Endodermal cell (in vitro differentiated cells): ENCODE results near the gene UMODL1. TPM values are rescaled to one million over a fixed set of nuclear protein-coding genes. Genes with fewer than 3 reads are reported as not detected.

Source experiments
- DNase-seq: peaks from one replicate; pipeline ENCODE4 v3.0.0-alpha.2; 2017
- H3K27ac ChIP-seq: 2 replicates; pipeline ENCODE4 v1.5.1; 2013; ENCODE audit warnings: mild to moderate bottlenecking, low read depth, low read length, moderate library complexity
- H3K27me3 ChIP-seq: 2 replicates; pipeline ENCODE4 v1.6.1; 2013; ENCODE audit warnings: mild to moderate bottlenecking, low read length, moderate library complexity; ENCODE audit not compliant: insufficient read depth, control insufficient read depth, poor library complexity, severe bottlenecking
- H3K36me3 ChIP-seq: 2 replicates; pipeline ENCODE4 v1.7.0; 2013; ENCODE audit warnings: mild to moderate bottlenecking, low read length, moderate library complexity; ENCODE audit not compliant: control insufficient read depth, insufficient read depth
- H3K4me1 ChIP-seq: one replicate; pipeline ENCODE4 v1.7.0; 2013; ENCODE audit warnings: low read length; ENCODE audit not compliant: control insufficient read depth, insufficient read depth
- H3K4me3 ChIP-seq: 2 replicates; pipeline ENCODE4 v1.5.1; 2013; ENCODE audit warnings: mild to moderate bottlenecking, low read length, moderate library complexity
- H3K9ac ChIP-seq: 2 replicates; pipeline ENCODE4 v1.6.1; 2013; ENCODE audit warnings: mild to moderate bottlenecking, low read length, moderate library complexity; ENCODE audit not compliant: poor library complexity, severe bottlenecking; ENCODE audit errors: extremely low read depth
- H3K9me3 ChIP-seq: 2 replicates; pipeline ENCODE4 v1.6.1; 2013; ENCODE audit warnings: mild to moderate bottlenecking, low read length, moderate library complexity; ENCODE audit not compliant: control insufficient read depth
- H3K27ac Mint-ChIP-seq: 2 replicates; pipeline ENCODE4 v1.8.0; 2020; ENCODE audit warnings: mixed read lengths
- H3K27me3 Mint-ChIP-seq: 2 replicates; pipeline ENCODE4 v1.8.0; 2021; ENCODE audit warnings: mild to moderate bottlenecking, mixed read lengths; ENCODE audit not compliant: insufficient read depth
- H3K36me3 Mint-ChIP-seq: 2 replicates; pipeline ENCODE4 v1.8.0; 2020; ENCODE audit warnings: low read depth, mixed read lengths
- H3K4me1 Mint-ChIP-seq: 2 replicates; pipeline ENCODE4 v1.8.0; 2020; ENCODE audit warnings: mixed read lengths
- H3K4me3 Mint-ChIP-seq: 2 replicates; pipeline ENCODE4 v1.8.0; 2020; ENCODE audit warnings: mild to moderate bottlenecking, moderate library complexity, mixed read lengths
- H3K9me3 Mint-ChIP-seq: 2 replicates; pipeline ENCODE4 v1.8.0; 2020; ENCODE audit warnings: mild to moderate bottlenecking, mixed read lengths
- CTCF ChIP-seq: fragments of 200-600 bp; sonication (generic); conservative IDR thresholded peaks from 2 replicates; pipeline ENCODE4 v1.5.0; 2021; ENCODE audit warnings: antibody characterized with exemption, mild to moderate bottlenecking
- WGBS, 2 experiments: methylation state at CpG; one replicate each; pipeline versions ENCODE4 v1.1.5 to v1.1.7; 2013; ENCODE audit warnings: missing lambda C conversion rate in 2 of 2, mixed read lengths in 1 of 2; ENCODE audit not compliant: insufficient coverage in 1 of 2, insufficient read length in 1 of 2; 5-methylcytosine and 5-hydroxymethylcytosine counted together
- total RNA-seq, 2 donors: library from RNA; stranded (reverse); fragmentation: NEBNext Ultra II Directional in 1 of 2; extraction: Animal tissue kit (Norgen Biotek cat#: 25700) in 1 of 2; gene quantifications; 2 replicates in 1 of 2; 3 replicates in 1 of 2; pipeline ENCODE4 v1.2.1, GENCODE V29; 2021

Gene UMODL1
- total RNA-seq, 2 donors from 2014 or later: 0.24 to 0.49 TPM

- H3K27me3 Mint-ChIP-seq: peaks cover 5% of the 10 kb centered on the region
- H3K4me3 ChIP-seq: no peak overlapping the region
- H3K36me3 Mint-ChIP-seq: no peaks in the 10 kb centered on the region
- peaks cover 3% of the 10 kb centered on the region for H3K4me1 Mint-ChIP-seq
- 94 to 95% methylated on average over 13 to 20 of the region's 20 CpGs for WGBS, 2 experiments
- no peak overlapping the region for H3K27ac Mint-ChIP-seq
- H3K36me3 ChIP-seq: no peaks in the 10 kb centered on the region
- H3K27ac ChIP-seq: no peak overlapping the region
- no peak overlapping the region for H3K4me3 Mint-ChIP-seq
- no peak for TF ChIP-seq CTCF
- DNase-seq: no peak
- H3K9me3 ChIP-seq: no peaks in the 10 kb centered on the region
- H3K9ac ChIP-seq: no peak overlapping the region
- H3K27me3 ChIP-seq: no peaks in the 10 kb centered on the region
- H3K9me3 Mint-ChIP-seq: no peaks in the 10 kb centered on the region
- peaks cover 9% of the 10 kb centered on the region for H3K4me1 ChIP-seq
These were observed 35.3 kb downstream of the UMODL1 start for GRCh38 chr21:42106425-42106824.

- Histone ChIP-seq H3K27me3 (no peaks in the 10 kb centered on the region), H3K9ac (no peak overlapping the region), H3K36me3 (no peaks in the 10 kb centered on the region), H3K4me3 (no peak overlapping the region), H3K27ac (no peak overlapping the region), H3K4me1 (peaks cover 9% of the 10 kb centered on the region), H3K9me3 (no peaks in the 10 kb centered on the region)
- Mint-ChIP-seq H3K27ac (no peak overlapping the region), H3K36me3 (no peaks in the 10 kb centered on the region), H3K4me3 (no peak overlapping the region), H3K4me1 (peaks cover 3% of the 10 kb centered on the region), H3K9me3 (no peaks in the 10 kb centered on the region), H3K27me3 (peaks cover 4% of the 10 kb centered on the region)
- WGBS, 2 experiments: 86 to 87% methylated on average over 15 to 18 of the region's 18 CpGs
- no peak for TF ChIP-seq CTCF
- DNase-seq: peak; percentile 76
These were observed 36.2 kb downstream of the UMODL1 start for GRCh38 chr21:42107177-42107880.

- Mint-ChIP-seq H3K4me3 (no peak overlapping the region), H3K27me3 (peaks cover 4% of the 10 kb centered on the region), H3K27ac (no peak overlapping the region), H3K9me3 (no peaks in the 10 kb centered on the region), H3K4me1 (peaks cover 3% of the 10 kb centered on the region), H3K36me3 (no peaks in the 10 kb centered on the region)
- TF ChIP-seq CTCF: peak; percentile 84
- Histone ChIP-seq H3K4me3 (no peak overlapping the region), H3K4me1 (peaks cover 9% of the 10 kb centered on the region), H3K9ac (peak overlapping the region; percentile 15), H3K9me3 (no peaks in the 10 kb centered on the region), H3K36me3 (no peaks in the 10 kb centered on the region), H3K27me3 (no peaks in the 10 kb centered on the region), H3K27ac (no peak overlapping the region)
- DNase-seq: peak; percentile 91
- WGBS, 2 experiments: 43 to 72% methylated on average over 8 to 18 of the region's 18 CpGs
These were observed 36.9 kb downstream of the UMODL1 start for GRCh38 chr21:42107881-42108553.
